HL-60 (cell line): ENCODE results near the gene TPCN1.

Source experiments
- GABPA ChIP-seq: IDR thresholded peaks from 2 replicates; pipeline ENCODE4 v1.6.1; 2012; ENCODE audit warnings: low read depth
- TF ChIP-seq, protein P1 (sequence below): IDR thresholded peaks from one replicate; pipeline ENCODE4 v1.5.1; 2011; ENCODE audit warnings: low read length, control low read depth, inconsistent platforms; ENCODE audit not compliant: insufficient read depth

DNA sequence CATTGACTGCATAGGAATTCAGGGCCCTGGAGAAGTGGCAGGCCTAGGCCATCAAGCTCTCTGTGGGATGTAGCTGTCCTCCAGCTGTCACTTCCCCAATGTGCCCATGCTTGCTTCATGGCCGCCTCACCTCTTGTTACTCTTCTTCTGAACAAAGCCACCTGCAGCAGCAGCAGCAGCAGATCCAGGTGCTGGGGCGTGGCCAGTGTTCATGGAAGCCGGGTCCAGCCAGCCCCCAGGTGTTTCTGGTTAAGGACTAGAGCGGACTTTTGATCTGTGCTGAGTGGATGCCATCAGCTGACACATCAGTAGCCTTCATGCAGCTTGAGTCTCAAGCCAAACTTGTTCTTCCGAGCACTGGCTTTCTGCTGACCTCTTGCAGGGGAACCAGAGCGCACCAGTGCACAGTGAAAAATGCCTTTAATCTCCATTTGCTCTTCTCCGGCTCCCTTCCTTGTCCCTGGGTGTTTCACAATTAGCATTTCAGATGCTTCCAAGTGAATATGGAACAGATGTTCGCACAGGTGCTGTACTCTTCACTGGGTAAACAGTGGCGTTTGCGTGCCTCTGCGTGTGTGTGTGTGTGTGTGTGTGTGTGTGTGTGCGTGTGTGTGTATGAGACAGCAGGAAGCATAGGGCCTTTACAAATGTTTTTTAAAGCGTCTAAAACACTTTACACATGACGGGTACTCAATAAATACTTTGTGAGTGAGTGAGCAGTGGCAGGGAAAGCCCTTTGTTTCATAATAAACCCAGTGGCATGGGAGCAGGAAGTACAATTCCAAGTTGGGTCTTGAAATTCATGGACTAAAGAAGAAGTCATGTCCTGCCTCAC, 20.1 kb downstream of the TPCN1 start:
- TF ChIP-seq, protein P1, sequence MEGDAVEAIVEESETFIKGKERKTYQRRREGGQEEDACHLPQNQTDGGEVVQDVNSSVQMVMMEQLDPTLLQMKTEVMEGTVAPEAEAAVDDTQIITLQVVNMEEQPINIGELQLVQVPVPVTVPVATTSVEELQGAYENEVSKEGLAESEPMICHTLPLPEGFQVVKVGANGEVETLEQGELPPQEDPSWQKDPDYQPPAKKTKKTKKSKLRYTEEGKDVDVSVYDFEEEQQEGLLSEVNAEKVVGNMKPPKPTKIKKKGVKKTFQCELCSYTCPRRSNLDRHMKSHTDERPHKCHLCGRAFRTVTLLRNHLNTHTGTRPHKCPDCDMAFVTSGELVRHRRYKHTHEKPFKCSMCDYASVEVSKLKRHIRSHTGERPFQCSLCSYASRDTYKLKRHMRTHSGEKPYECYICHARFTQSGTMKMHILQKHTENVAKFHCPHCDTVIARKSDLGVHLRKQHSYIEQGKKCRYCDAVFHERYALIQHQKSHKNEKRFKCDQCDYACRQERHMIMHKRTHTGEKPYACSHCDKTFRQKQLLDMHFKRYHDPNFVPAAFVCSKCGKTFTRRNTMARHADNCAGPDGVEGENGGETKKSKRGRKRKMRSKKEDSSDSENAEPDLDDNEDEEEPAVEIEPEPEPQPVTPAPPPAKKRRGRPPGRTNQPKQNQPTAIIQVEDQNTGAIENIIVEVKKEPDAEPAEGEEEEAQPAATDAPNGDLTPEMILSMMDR: no peak
- TF ChIP-seq GABPA: peak; percentile 14; the same call in 1 of the 2 replicates
